GM23338 (cell line): Measurements from ENCODE around the gene RHBDD1. TPM values are rescaled to one million over a fixed set of nuclear protein-coding genes. Genes with fewer than 3 reads are reported as not detected.

Source experiments
- ATAC-seq: fragments of 200-7000 bp; cut with Tn5 transposase; 3 replicates; pipeline ENCODE4 v1.9.1; 2020
- DNase-seq: peaks from one replicate; pipeline ENCODE4 v3.0.0-alpha.2; 2015; ENCODE audit warnings: low spot score
- H2AFZ ChIP-seq: fragments of 200-600 bp; sonication (generic); 2 replicates; pipeline ENCODE4 v1.8.0; 2016; ENCODE audit warnings: antibody characterized with exemption, mild to moderate bottlenecking, moderate library complexity
- H3F3A ChIP-seq: fragments of 200-600 bp; sonication (generic); replicated peaks from 2 replicates; pipeline ENCODE4 v1.8.0; 2017; ENCODE audit warnings: antibody characterized with exemption, mixed run types, low read depth
- H3K27ac ChIP-seq: fragments of 200-600 bp; sonication (generic); 2 replicates; pipeline ENCODE4 v1.6.1; 2016; ENCODE audit warnings: low read depth
- H3K27me3 ChIP-seq: fragments of 200-600 bp; sonication (generic); 2 replicates; pipeline ENCODE4 v1.8.0; 2016; ENCODE audit warnings: mild to moderate bottlenecking, mixed run types, moderate library complexity; ENCODE audit not compliant: insufficient read depth
- H3K36me3 ChIP-seq: fragments of 200-600 bp; sonication (generic); 2 replicates; pipeline ENCODE4 v1.8.0; 2016; ENCODE audit warnings: mild to moderate bottlenecking; ENCODE audit not compliant: insufficient read depth
- H3K4me1 ChIP-seq: fragments of 200-600 bp; sonication (generic); 2 replicates; pipeline ENCODE4 v1.8.0; 2016; ENCODE audit warnings: mild to moderate bottlenecking, moderate library complexity; ENCODE audit not compliant: insufficient read depth
- H3K4me2 ChIP-seq: fragments of 200-600 bp; sonication (generic); 2 replicates; pipeline ENCODE4 v1.7.1; 2017; ENCODE audit warnings: mixed run types
- H3K4me3 ChIP-seq: fragments of 200-600 bp; sonication (generic); 2 replicates; pipeline ENCODE4 v1.6.1; 2016; ENCODE audit warnings: mixed run types
- H3K79me2 ChIP-seq: fragments of 200-600 bp; sonication (generic); replicated peaks from 2 replicates; pipeline ENCODE4 v1.8.0; 2017; ENCODE audit warnings: mild to moderate bottlenecking; ENCODE audit not compliant: insufficient read depth
- H3K9me2 ChIP-seq: fragments of 200-600 bp; sonication (generic); 2 replicates; pipeline ENCODE4 v1.8.0; 2017; ENCODE audit not compliant: insufficient read depth
- H4K20me1 ChIP-seq: fragments of 200-600 bp; sonication (generic); replicated peaks from 2 replicates; pipeline ENCODE4 v1.8.0; 2017; ENCODE audit warnings: mild to moderate bottlenecking; ENCODE audit not compliant: insufficient read depth
- H3K27ac Mint-ChIP-seq: 2 replicates; pipeline ENCODE4 v1.8.0; 2020; ENCODE audit warnings: inconsistent platforms, mild to moderate bottlenecking, moderate library complexity, mixed read lengths
- H3K27me3 Mint-ChIP-seq: 3 replicates; pipeline ENCODE4 v1.8.0; 2022; ENCODE audit warnings: low read depth, mild to moderate bottlenecking, moderate library complexity, mixed read lengths, inconsistent platforms; ENCODE audit not compliant: insufficient read depth, poor library complexity
- H3K36me3 Mint-ChIP-seq: 3 replicates; pipeline ENCODE4 v1.8.0; 2021; ENCODE audit warnings: low read depth, mild to moderate bottlenecking, inconsistent platforms, moderate library complexity, mixed read lengths
- H3K4me1 Mint-ChIP-seq: 3 replicates; pipeline ENCODE4 v1.8.0; 2020; ENCODE audit warnings: mild to moderate bottlenecking, inconsistent platforms, mixed read lengths
- H3K4me3 Mint-ChIP-seq: 3 replicates; pipeline ENCODE4 v1.8.0; 2021; ENCODE audit warnings: moderate library complexity, mild to moderate bottlenecking, inconsistent platforms, mixed read lengths
- H3K9me3 Mint-ChIP-seq: 3 replicates; pipeline ENCODE4 v1.8.0; 2020; ENCODE audit warnings: moderate library complexity, mild to moderate bottlenecking, inconsistent platforms, mixed read lengths
- CREB1 ChIP-seq: fragments of 250-450 bp; sonication (Bioruptor Pico); IDR thresholded peaks from 2 replicates; pipeline ENCODE4 v1.5.0; 2020; ENCODE audit warnings: low read depth, mild to moderate bottlenecking, moderate library complexity
- EZH2phosphoT487 ChIP-seq: fragments of 200-600 bp; sonication (generic); IDR thresholded peaks from one replicate; pipeline ENCODE4 v1.8.1; 2018; ENCODE audit warnings: antibody characterized with exemption; ENCODE audit not compliant: unreplicated experiment
- JUNB ChIP-seq: IDR thresholded peaks from one replicate; pipeline ENCODE4 v1.6.1; 2016; ENCODE audit warnings: antibody characterized with exemption; ENCODE audit not compliant: unreplicated experiment
- NANOG ChIP-seq: IDR thresholded peaks from 2 replicates; pipeline ENCODE4 v1.6.1; 2016; ENCODE audit warnings: antibody characterized with exemption, borderline replicate concordance
- POLR2AphosphoS5 ChIP-seq: IDR thresholded peaks from 2 replicates; pipeline ENCODE4 v1.6.1; 2016; ENCODE audit warnings: antibody characterized with exemption, low read depth
- STAT1 ChIP-seq: IDR thresholded peaks from one replicate; pipeline ENCODE4 v1.6.1; 2016; ENCODE audit warnings: antibody characterized with exemption; ENCODE audit not compliant: unreplicated experiment
- ZNF114 ChIP-seq: fragments of 250-450 bp; sonication (Bioruptor Pico); IDR thresholded peaks from 2 replicates; pipeline ENCODE4 v1.5.0; 2020; ENCODE audit warnings: mild to moderate bottlenecking, moderate library complexity
- ZNF331 ChIP-seq: fragments of 250-450 bp; sonication (Bioruptor Pico); IDR thresholded peaks from 2 replicates; pipeline ENCODE4 v1.5.0; 2020; ENCODE audit warnings: low read depth, mild to moderate bottlenecking, moderate library complexity
- polyA plus RNA-seq: library from polyadenylated mRNA; unstranded; fragments of >200 nt; fragmentation: Nextera tagmentation; extraction: Ambion mirVana; gene quantifications from 2 replicates; pipeline ENCODE4 v1.2.1, GENCODE V29; 2016
- total RNA-seq: library from RNA; depleted of rRNA; stranded (reverse); fragments of >200 nt; shearing (Covaris generic); gene quantifications from 2 replicates; pipeline ENCODE4 v1.2.3, GENCODE V29; 2014
- TF ChIP-seq, protein P1 (sequence below): IDR thresholded peaks from one replicate; pipeline ENCODE4 v1.6.1; 2018; ENCODE audit warnings: antibody characterized with exemption; ENCODE audit not compliant: unreplicated experiment
- TF ChIP-seq, protein P2 (sequence below): IDR thresholded peaks from 2 replicates; pipeline ENCODE4 v1.6.1; 2016; ENCODE audit warnings: antibody characterized with exemption
- TF ChIP-seq, protein P3 (sequence below), 2 experiments: fragments of 200-600 bp in 1 of 2; sonication (generic) in 1 of 2; conservative IDR thresholded peaks; 2 replicates each; pipeline versions ENCODE4 v1.5.1 to v1.6.1; 2016 to 2017; ENCODE audit warnings: antibody characterized with exemption in 2 of 2, low read depth in 2 of 2, mild to moderate bottlenecking in 2 of 2, moderate library complexity in 1 of 2

RHBDD1 gene
- total and polyA plus RNA-seq, 2 experiments from 2014 or later, result 7.3 to 13.0 TPM

DNA sequence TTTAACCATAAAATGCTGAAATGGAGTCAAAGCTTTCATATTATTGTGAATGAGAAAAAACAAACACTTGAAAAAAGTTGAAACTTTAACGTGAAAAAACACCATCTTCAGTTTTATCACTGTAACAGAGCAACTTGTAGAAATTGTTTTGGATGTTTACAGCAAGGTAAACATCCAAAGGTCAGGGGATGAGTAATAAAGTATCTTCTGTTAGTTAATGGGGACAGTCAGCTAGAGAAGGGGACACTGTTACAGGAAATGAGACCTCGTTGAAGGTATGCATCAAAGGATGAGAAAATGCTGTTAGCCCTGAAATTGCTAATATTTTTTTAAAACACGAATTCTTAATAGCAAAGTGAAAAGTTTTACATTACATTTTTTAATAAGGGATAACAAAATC lies 2.9 kb downstream of the RHBDD1 start:
- peaks cover 15% of the 10 kb centered on the region for H3K4me1 Mint-ChIP-seq
- no peaks in the 10 kb centered on the region for H4K20me1 ChIP-seq
- no peak for ATAC-seq
- no peak for DNase-seq
- peaks cover 32% of the 10 kb centered on the region; the same call in 2 of the 3 replicates for H3K36me3 Mint-ChIP-seq
- H3K27ac ChIP-seq, result no peak overlapping the region
- H3F3A ChIP-seq, result peaks cover 10% of the 10 kb centered on the region; the same call in 1 of the 2 replicates
- H3K36me3 ChIP-seq, result no peaks in the 10 kb centered on the region; the same call in 1 of the 2 replicates
- TF ChIP-seq, protein P1, sequence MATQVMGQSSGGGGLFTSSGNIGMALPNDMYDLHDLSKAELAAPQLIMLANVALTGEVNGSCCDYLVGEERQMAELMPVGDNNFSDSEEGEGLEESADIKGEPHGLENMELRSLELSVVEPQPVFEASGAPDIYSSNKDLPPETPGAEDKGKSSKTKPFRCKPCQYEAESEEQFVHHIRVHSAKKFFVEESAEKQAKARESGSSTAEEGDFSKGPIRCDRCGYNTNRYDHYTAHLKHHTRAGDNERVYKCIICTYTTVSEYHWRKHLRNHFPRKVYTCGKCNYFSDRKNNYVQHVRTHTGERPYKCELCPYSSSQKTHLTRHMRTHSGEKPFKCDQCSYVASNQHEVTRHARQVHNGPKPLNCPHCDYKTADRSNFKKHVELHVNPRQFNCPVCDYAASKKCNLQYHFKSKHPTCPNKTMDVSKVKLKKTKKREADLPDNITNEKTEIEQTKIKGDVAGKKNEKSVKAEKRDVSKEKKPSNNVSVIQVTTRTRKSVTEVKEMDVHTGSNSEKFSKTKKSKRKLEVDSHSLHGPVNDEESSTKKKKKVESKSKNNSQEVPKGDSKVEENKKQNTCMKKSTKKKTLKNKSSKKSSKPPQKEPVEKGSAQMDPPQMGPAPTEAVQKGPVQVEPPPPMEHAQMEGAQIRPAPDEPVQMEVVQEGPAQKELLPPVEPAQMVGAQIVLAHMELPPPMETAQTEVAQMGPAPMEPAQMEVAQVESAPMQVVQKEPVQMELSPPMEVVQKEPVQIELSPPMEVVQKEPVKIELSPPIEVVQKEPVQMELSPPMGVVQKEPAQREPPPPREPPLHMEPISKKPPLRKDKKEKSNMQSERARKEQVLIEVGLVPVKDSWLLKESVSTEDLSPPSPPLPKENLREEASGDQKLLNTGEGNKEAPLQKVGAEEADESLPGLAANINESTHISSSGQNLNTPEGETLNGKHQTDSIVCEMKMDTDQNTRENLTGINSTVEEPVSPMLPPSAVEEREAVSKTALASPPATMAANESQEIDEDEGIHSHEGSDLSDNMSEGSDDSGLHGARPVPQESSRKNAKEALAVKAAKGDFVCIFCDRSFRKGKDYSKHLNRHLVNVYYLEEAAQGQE, result no peak
- TF ChIP-seq ZNF114 (CRISPR knock-in tag), result no peak
- TF ChIP-seq STAT1, result no peak
- TF ChIP-seq, protein P2, sequence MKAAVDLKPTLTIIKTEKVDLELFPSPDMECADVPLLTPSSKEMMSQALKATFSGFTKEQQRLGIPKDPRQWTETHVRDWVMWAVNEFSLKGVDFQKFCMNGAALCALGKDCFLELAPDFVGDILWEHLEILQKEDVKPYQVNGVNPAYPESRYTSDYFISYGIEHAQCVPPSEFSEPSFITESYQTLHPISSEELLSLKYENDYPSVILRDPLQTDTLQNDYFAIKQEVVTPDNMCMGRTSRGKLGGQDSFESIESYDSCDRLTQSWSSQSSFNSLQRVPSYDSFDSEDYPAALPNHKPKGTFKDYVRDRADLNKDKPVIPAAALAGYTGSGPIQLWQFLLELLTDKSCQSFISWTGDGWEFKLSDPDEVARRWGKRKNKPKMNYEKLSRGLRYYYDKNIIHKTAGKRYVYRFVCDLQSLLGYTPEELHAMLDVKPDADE, result no peak
- no peak for TF ChIP-seq NANOG
- no peak for TF ChIP-seq JUNB
- TF ChIP-seq EZH2phosphoT487, result no peak
- TF ChIP-seq CREB1 (CRISPR knock-in tag), result no peak
- TF ChIP-seq POLR2AphosphoS5, result no peak
- H3K4me3 ChIP-seq, result no peak overlapping the region
- H3K4me3 Mint-ChIP-seq, result no peak overlapping the region
- peaks cover 5% of the 10 kb centered on the region for H3K27me3 Mint-ChIP-seq
- H3K27ac Mint-ChIP-seq, result no peak overlapping the region
- no peak overlapping the region for H3K4me2 ChIP-seq
- peaks cover 9% of the 10 kb centered on the region; the same call in 1 of the 2 replicates for H3K27me3 ChIP-seq
- no peak overlapping the region for H2AFZ ChIP-seq
- H3K9me3 Mint-ChIP-seq, result peaks cover 3% of the 10 kb centered on the region; the same call in 1 of the 3 replicates
- peaks cover 35% of the 10 kb centered on the region for H3K79me2 ChIP-seq
- H3K9me2 ChIP-seq, result no peaks in the 10 kb centered on the region; the same call in 1 of the 2 replicates
- H3K4me1 ChIP-seq, result peaks cover 16% of the 10 kb centered on the region

DNA sequence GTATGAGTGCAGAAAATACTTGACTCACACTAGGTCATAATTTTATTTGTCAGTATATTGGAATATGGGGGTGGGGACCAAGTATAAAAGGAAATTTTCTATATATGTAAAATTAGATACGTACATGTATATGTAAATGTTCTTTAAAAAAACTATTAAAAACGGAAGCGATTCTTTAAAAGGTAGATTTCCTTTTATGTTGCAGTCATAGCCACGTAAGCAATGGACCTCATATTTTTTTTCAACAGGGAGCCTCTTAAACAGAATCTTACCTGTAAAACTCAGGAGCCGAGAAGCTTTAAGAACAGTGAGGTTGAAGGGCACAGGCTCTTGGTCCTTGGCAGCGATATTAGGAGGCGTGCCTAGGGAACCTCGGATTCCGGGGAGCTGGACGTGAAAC lies 3.3 kb downstream of the RHBDD1 start:
- Histone ChIP-seq H3F3A (peaks cover 10% of the 10 kb centered on the region; the same call in 1 of the 2 replicates), H3K9me2 (no peaks in the 10 kb centered on the region; the same call in 1 of the 2 replicates), H3K4me3 (no peak overlapping the region), H3K27ac (no peak overlapping the region), H3K79me2 (peaks cover 35% of the 10 kb centered on the region), H3K36me3 (no peaks in the 10 kb centered on the region; the same call in 1 of the 2 replicates), H4K20me1 (no peaks in the 10 kb centered on the region), H3K4me1 (peaks cover 16% of the 10 kb centered on the region), H2AFZ (no peak overlapping the region), H3K27me3 (peaks cover 9% of the 10 kb centered on the region; the same call in 1 of the 2 replicates), H3K4me2 (no peak overlapping the region)
- Mint-ChIP-seq H3K4me3 (no peak overlapping the region), H3K27me3 (peaks cover 7% of the 10 kb centered on the region), H3K9me3 (peaks cover 3% of the 10 kb centered on the region; the same call in 1 of the 3 replicates), H3K27ac (no peak overlapping the region), H3K4me1 (peaks cover 15% of the 10 kb centered on the region), H3K36me3 (peaks cover 32% of the 10 kb centered on the region; the same call in 2 of the 3 replicates)
- DNase-seq (no peak), ATAC-seq (no peak)
- TF ChIP-seq, protein P3, sequence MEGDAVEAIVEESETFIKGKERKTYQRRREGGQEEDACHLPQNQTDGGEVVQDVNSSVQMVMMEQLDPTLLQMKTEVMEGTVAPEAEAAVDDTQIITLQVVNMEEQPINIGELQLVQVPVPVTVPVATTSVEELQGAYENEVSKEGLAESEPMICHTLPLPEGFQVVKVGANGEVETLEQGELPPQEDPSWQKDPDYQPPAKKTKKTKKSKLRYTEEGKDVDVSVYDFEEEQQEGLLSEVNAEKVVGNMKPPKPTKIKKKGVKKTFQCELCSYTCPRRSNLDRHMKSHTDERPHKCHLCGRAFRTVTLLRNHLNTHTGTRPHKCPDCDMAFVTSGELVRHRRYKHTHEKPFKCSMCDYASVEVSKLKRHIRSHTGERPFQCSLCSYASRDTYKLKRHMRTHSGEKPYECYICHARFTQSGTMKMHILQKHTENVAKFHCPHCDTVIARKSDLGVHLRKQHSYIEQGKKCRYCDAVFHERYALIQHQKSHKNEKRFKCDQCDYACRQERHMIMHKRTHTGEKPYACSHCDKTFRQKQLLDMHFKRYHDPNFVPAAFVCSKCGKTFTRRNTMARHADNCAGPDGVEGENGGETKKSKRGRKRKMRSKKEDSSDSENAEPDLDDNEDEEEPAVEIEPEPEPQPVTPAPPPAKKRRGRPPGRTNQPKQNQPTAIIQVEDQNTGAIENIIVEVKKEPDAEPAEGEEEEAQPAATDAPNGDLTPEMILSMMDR (conservative IDR thresholded peaks at IDR 0.05; ENCODE audit: low read depth in 2 of 2), result no peak
- TF ChIP-seq ZNF331 (CRISPR knock-in tag) (no peak), STAT1 (no peak), NANOG (no peak), POLR2AphosphoS5 (no peak), CREB1 (CRISPR knock-in tag) (no peak), JUNB (no peak), ZNF114 (CRISPR knock-in tag) (no peak)
- TF ChIP-seq, protein P2, result no peak
